GM21447 (cell line): ENCODE data around the gene RMND5B.

ENCODE experiments used
- ATAC-seq: cut with Tn5 transposase; IDR thresholded peaks from one replicate; pipeline ENCODE4 v1.9.1; 2021; ENCODE audit not compliant: unreplicated experiment

The RMND5B gene

DNA sequence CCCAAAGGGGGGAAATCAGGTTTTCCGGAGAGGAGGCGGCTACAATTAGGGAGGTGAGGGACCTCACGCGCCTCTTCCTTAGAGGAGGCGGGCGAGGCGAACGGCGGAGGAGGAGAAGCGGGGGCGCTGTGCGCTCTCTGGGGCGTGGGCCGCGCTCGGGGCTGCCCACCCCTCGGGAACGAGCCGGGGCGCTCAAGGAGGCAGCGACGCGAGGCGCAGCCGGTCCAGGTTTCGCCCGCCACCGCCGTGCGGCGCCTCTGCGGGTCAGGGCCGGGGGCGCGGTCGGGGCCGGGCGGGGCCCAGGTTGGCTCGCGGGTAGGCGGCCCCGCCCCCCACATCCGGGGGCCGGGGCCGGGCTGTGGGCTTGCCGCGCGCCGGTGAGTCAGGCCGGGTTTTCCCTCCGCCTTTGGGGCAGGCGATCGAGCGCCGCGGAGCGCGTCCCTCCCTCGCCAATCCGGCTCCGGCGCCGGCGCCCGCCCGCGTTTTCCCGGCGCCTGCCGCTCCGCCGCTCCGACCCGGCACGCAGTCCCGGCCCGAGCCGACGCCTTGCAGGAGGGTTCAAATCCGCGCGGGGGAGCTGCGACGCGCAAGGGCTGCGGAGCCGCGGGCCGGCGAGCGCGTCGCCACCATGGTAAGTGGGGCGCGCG lies 17.6 kb upstream of the RMND5B start, which contains the start of gene N4BP3:
TSS of gene N4BP3 (plus strand) at position 392 of the 647 bp plus-strand sequence. CDS start 6,052 bp downstream, outside the sequence.
- ATAC-seq: peak; percentile 38

DNA sequence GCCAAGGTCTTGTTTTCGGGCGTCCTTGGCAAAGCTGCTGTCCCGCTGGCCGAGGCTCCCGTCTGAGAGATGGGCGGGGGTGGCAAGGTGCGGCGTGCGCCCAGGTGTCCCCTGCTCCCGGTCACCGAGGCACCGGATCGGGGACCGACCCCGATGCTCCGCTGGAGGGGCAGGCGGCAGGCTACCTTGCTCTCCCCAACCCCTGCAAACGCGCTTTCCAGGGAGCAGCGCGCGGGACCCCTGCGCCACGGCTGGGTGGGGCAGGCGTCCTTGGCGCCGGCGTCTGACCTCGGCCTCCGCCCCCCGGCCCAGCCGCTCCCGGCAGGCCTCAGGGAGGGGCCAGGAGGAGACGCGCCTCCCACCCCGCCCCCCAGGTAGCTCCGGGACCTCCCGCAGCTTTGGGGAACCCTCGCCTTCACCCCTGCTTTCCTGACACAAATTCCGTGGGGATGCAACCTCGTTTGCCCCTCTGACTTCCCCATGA lies 16.9 kb upstream of the RMND5B start:
- ATAC-seq: no peak

DNA sequence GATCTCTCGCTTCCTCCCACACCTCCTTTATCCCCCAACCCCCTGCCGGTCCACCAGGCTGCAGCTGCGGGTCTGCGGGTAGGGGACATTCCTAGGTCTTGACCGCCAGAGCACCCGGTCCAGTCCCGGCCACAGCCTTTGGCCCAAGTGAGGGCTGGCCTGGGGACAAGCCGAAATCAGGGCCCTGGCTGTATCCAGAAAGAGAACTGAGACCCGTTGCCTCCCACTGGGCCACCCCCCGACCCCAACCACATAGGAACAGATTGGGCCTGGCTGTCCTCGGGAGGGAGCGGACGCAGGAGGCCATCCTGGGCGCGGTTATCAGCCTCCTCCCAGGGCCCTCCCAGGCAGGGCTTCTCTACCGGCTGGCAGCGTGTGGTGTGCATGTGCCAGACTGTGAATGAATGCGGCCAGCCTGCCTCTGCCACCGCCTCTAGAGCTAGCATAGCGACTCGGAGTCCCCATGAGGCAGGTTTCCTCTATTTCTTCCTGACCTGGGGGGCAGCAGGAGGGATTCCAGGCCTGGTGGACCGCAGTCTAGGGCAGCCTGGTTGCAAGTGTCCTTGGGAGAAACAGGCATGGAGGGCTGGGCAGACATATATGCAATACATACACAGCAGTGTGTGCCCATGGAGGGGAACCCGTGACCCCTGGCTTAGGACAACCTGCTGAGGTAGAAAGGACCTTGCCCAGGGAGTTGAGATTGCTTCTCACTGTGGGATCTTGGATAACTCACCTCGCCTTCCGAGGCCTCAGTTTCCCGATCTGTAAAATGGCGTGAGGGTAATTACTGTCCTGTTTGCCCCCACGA lies 16.3 kb upstream of the RMND5B start:
- no peak for ATAC-seq

DNA sequence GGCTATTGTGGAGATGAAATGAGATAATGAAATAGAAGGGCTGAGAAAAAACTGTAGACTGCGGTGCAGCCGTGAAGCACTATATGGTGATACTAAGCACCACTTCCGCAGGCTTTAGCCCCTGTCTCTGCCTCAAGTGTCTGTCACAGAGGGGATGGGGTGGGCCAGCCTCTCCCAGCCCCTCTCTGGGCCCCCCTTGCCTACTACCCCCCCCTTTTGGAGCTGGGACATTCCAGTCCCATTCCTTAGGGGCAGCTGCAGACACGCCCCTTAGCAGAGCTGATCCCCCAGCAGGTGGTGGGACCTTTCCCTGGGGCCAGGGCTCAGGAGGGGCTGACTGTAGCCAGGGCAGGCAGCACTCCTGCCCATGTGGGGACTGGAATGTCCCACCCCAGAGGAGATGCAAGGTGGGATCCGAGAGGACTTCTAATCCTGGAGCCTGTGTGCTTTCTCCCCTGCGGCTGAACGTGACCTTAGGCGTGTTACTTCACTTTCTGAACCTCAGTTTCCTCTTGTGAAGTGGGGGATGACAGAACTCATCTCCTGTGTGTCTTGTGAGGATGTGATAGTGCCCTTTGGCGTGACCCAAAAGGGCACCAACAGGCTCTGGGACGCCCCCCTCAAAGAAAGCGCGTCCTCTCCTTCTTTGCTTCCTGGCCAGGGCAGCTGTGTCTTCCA lies 15.5 kb upstream of the RMND5B start:
- no peak for ATAC-seq

DNA sequence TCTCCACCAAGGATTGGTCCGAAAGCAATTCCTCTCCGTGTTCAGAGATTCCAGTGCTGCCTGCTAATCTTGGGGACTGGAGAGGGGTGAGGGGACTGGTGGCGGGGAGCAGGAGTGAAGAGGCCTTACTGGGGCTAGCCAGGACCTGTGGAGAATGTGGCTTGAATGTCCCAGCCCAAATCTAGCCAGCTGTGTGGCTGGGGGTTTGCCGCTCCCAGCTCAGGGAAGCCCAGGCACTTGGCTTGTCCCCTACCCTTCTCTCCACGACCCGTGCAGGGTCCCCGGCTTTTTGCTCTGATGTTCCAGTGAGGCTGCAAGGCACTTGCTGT lies 15.0 kb upstream of the RMND5B start:
- no peak for ATAC-seq

DNA sequence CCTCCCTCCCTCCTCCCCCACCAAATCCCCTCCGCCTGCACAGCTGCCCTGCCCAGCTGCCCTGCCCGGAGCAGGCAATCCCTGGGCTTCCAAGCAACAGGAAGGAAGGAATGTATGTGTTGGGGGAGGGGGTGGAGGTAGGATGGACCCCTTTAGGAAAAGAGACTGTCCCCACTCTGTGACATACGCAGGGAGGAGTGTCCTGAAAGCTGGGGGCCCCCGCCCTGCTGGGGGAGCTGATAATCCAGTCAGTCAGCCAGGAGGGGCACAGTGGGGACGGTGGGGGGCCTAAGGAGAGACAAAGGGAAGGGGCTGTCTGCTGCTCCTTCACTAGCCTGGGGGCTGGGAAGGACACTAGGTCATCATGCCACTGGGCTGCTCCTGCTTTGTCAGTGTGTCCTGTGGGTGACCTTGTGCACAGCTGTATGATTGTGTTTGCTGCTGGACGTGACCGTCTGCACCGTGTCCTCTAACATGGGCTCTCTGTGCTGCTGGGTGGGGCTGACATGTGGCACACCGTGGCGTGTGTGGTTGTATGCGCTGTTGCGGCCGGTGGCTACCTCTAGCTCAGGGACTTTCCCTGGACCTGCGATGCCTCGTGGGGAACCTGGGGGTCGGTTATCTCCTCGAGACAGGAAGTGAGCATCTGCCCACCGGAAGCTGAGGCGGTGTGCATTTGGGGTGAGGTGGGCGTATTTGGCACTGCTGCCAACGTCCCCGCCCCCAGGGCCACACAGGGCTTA lies 14.5 kb upstream of the RMND5B start:
- peak; percentile 39 for ATAC-seq

DNA sequence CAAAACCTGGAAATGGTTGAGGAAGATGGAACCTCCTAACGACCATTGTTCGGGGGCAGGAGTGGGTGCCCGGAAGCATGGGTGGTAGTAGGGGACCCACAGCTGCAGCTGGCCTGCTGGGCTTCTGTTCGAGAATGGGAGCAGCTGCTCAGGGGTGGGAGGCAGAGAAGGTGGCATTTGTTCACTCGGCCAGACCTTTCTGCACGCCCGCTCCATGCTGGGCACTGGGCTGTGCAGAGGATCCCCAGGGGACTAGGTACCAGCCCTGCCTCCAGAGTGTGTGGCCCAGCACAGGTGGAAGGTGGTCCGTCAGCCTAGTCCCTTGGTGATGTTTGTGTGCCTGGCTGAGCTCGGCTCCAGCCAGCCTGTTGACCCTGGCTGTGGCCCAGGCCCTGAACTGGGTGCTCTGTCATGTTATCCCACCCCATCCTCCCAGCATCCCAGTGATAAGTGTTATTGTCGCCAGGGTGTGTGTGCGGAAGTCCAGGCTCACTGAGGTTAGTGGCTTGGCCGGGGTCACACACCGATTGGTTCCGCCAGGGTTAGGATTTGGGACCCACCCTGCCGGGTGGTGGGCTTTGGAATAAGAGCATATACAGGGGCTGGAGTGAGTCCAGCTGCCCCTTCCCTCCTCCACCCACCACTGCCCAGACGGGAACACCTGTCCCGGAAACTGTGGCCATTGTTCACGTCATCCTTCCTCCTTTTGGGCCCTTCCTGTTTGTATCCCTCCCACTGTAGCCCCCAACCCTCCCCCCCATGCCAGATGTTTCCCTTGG lies 12.7 kb upstream of the RMND5B start:
- no peak for ATAC-seq

DNA sequence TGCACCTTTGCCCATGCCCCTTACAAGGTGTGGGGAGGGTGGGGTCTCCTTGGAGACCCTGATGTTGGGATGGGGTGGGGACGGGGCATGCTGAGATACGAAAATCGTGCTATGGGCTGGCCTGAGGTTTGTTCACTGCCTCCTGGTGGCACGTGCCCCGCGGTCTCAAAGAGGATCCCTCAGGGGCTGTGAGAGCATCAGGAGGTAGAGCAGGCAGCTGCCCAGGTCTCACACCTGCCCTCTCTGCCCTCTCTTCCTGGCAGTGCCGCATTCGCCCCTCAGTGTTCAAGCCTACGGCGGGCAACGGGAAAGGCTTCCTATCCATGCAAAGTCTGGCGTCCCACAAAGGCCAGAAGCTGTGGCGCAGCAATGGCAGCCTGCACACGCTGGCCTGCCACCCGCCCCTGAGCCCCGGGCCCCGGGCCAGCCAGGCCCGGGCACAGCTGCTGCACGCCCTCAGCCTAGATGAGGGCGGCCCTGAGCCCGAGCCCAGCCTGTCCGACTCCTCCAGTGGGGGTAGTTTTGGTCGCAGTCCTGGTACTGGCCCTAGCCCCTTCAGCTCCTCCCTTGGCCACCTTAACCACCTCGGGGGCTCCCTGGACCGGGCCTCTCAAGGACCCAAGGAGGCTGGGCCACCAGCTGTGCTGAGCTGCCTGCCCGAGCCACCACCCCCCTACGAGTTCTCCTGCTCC lies 10.8 kb upstream of the RMND5B start:
- no peak for ATAC-seq

DNA sequence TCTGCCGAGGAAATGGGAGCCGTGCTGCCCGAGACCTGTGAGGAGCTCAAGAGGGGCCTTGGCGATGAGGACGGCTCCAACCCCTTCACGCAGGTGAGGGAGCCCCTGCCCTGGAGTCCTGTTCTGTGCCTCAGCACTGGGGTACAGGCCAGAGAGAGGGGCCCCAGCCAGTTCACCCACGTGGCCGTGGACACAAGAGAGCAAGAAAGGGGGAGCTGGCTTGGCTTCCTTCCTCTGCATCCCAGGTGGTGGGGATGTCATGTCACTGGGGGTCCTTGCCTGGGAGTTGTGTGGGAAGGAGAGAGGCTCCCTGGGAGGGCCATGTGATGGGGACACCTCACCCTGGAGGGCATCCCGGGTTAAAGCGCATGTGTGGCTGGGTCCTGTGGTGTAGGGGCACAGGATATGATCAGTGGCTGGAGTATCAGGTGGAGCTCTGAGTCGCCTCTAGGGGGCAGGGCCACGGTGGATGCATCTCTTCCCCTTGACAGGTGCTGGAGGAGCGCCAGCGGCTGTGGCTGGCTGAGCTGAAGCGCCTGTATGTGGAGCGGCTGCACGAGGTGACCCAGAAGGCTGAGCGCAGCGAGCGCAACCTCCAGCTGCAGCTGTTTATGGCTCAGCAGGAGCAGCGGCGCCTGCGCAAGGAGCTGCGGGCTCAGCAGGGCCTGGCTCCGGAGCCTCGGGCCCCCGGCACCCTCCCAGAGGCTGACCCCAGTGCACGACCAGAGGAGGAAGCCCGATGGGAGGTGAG lies 10.0 kb upstream of the RMND5B start:
- peak; percentile 69 for ATAC-seq

DNA sequence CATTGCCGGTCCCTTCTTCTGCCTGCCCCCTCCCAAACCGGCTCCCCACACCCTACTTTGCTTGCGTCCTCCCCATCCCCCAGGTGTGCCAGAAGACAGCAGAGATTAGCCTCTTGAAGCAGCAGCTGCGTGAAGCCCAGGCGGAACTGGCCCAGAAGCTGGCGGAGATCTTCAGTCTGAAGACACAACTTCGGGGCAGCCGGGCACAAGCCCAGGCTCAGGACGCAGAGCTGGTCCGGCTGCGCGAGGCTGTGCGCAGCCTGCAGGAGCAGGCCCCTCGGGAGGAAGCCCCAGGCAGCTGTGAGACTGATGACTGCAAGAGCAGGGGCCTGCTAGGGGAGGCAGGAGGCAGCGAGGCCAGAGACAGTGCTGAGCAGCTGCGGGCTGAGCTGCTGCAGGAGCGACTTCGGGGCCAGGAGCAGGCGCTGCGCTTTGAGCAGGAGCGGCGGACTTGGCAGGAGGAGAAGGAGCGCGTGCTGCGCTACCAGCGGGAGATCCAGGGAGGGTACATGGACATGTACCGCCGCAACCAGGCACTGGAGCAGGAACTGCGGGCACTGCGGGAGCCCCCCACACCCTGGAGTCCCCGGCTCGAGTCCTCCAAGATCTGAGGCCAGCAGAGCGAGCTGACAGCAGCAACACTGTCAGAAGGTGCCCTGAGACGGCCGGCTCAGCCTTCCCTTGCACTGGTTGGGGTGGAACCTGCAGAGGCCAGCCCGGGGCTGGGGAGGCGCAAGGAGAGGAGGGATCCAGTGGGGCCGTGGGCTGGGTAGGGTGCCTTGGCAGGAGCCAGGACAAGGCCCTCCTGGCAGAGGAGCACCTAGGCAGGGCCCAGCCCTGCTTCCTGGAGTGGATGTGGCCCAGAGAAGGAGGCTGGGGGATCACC lies 9.2 kb upstream of the RMND5B start:
- ATAC-seq: no peak

DNA sequence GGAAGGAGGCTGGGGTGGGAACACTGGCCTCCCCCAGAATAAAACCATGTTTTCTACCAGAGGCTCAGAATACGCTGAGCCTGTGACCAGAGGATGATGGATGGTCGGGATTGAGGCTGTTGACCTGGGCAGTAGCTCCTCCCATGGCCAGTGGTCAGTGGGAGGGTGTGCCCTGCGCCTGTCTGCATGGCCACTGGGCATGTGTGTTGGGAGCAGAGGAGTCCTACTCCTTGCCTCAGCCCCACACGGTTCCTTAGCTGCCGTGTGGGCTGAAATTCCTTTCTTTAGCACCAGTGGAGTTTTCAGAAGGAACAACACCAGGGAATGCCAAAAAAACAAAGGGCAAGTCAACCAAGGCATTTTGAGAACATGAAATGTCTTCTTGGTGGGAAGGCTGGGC lies 8.5 kb upstream of the RMND5B start:
- ATAC-seq: no peak

DNA sequence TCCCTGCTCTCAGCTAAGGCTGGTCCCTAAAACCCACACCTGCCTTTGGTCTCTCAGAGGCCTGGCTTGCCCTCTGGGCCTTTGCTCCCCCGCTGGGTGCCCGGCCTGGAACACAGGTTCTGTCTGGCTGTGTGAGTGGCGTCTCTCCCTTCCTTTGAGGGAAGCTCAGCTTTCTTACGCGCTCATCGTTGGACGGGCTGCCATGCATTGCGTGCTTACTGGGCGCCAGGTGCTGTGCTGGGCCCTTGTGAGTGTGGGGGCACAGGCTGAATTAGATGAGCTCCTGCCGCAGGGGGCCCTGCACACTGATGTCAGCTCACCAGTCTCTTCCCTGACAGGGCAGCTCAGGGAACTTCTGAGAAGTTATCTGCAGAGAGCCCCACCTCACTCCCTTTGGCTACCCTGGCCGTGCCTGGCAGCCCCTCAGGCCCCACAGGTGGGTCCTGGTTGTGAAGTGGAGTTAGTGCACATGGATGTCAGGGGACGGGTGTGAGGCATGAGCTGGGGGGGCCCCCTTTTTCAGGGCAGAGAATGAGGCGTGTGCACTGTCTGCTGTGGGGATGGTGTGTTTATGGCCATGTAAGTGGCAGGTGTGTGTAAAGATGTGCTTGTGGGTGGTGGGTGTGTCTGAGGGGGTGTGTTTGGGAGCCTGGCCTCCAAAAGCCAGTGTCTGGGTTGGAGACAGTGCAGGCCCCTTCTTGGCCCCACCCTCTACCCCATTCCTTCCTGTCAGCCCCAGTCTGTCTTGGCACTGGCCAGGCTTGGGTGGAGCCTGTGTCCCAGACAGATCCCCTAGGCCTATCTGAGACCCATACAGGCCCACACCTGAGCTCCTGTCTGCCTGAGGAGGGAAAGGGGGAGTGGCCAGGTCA lies 7.5 kb upstream of the RMND5B start:
- ATAC-seq: no peak

DNA sequence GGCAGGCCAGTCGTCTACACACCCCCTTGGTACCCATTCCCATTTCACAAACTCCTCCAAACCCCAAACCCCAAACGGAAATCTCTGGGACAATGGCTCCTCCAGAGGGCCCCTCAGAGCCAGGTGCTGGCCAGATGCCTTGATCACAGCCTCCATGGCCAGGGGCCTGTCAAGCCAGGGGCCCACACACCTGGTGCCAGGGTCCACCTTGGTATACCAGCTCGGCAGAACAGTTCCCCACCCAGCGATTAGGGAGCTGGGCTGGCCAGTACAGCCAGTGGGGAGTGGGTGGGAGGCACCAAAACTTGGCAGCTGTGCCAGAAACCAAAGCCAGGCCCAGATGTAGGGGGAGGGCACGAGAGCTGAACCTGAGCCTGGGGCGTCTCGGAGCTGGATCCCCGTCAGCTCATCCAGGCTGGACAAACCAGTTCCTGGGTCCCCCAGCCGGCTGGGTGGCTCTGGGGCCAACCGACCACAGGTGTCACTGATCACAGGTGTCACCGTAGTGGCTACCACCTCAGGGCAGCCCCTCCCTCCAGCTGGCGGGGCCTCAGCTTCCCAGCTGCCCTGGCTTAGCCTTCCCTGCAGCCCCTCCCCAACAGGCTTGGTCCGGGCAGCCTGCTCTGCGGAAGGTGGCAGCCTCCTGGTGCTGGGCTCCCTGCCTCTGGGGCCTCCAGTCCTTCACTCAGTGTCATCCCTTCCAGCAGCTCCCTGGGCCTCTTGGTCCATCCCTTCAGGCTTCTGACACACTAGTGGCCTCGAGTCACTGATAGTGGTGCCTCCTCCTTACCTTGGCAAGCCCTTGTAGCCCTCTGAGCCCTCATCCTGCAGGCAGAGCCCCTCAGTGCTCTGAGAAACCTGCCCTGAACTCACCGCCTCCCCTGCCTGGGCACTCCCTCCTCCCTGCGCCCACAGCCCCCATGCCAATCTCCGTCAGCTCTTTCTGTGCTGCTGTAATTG lies 6.6 kb upstream of the RMND5B start:
- ATAC-seq: no peak

DNA sequence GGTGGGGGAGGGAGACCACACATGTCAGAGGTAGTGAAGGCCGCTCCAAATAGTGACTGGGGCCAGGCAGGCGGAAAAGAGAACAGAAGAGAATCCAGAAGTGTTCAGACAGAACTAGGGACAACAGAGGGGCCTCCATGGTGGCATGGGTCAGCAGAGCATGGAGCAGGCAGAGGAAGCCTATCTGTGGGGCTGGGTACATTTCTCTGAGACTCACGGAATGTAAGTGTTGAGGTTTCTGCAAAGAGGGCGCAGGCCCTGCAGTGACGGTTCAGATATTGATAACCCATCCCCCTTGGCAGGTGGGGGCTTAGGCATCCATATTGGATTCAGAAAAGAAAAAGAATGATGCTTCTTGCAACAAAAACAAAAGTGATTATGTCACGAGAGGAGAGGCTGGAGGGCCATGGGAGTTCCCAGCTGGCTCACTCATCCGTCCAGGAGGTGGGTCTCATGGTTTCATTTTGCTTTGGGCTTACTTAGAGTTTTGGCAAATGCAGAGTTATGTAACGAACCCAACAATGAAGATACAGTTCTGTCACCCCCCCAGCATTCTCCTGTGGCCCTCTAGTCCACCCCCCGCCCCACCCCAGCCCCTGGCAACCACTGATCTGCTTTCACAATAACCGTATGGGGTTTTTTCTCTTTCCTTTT lies 5.4 kb upstream of the RMND5B start:
- no peak for ATAC-seq

DNA sequence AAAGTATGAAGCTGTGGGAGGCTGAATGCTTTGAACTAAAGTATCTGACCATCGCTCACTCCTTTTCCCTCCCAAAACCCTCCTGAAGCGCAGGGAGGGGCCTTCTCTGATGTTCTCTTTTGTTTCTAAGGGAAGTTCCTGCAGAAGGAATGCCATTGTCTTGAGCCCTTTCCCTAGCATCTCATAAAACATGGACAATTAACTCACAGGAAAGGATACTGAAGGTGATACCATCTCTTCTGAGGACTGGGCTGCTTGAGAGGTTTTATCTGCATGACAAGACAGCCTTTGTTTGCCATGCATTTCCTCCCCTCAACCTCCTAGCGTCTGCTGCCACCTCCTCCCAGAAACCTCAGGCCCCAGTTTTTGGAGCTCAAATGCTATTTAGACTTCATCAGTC lies 4.3 kb upstream of the RMND5B start:
- ATAC-seq: no peak
